NCI-H146 treated with DMSO at 0.1 percent for 48 hours (cell line): ENCODE results near the gene SETDB1.
A peak's percentile ranks its signal among the peaks of the same experiment; 100 is the strongest.
"Not testable (repeated sequence)": the region's sequence is repeated elsewhere in the genome, so short reads cannot be mapped to it uniquely, and the experiment has no call there.

Experiments used
- DNase-seq: peaks from one replicate; lab custom pipeline; 2025; ENCODE audit not compliant: unreplicated experiment; lab: John Stamatoyannopoulos, UW

The SETDB1 gene

GRCh38 chr1:150926097-150926741 is at the start of gene SETDB1:
Gene SETDB1, plus strand, starts transcription at chr1:150926363. Its CDS starts 1,352 bp downstream, at chr1:150927715.
- peak; percentile 94 for DNase-seq

GRCh38 chr1:150878931-150879330 is 47.2 kb upstream of the SETDB1 start:
- not testable (repeated sequence) for DNase-seq

- no peak for DNase-seq
Measured at GRCh38 chr1:150881331-150882070, 44.7 kb upstream of the SETDB1 start.

DNA sequence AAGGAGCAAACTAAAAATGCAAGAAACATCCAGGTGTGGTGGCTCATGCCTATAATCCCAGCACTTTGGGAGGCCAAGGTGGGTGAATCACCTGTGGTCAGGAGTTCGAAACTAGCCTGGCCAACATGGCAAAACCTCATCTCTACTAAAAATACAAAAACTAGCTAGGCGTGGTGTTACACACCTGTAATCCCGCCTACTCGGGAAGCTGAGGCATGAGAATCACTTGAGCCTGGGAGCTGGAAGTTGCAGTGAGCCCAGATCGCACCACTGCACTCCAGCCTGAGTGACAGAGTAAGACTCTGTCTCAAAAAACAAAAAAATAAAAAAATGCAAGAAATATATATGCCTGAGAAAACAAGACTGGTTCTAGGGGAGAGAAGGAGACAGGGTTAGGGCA is 43.0 kb upstream of the SETDB1 start:
- DNase-seq = not testable (repeated sequence)

- DNase-seq = no peak
Measured at GRCh38 chr1:150887018-150887417, 39.1 kb upstream of the SETDB1 start, which contains the start of gene CTXND2. Gene CTXND2, plus strand, starts transcription at chr1:150887136. Its CDS starts 25,179 bp downstream, at chr1:150912315.

DNA sequence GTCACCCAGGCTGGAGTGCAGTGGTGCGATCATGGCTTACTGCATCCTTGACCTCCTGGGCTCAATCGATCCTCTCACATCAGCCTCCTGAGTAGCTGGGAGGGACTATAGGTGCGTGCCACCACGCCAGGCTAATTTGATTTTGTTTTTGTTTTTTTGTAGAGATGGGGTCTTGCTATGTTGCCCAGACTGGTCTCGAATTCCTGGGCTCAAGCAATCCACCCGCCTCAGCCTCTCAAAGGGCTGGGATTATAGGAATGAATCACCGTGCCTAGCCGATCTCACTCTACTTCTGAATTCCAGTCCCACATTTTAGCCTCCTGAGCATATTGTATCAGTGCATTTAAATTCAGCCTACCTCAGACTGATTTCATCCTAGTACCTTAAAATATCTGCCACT is 37.4 kb upstream of the SETDB1 start:
- no peak for DNase-seq

DNA sequence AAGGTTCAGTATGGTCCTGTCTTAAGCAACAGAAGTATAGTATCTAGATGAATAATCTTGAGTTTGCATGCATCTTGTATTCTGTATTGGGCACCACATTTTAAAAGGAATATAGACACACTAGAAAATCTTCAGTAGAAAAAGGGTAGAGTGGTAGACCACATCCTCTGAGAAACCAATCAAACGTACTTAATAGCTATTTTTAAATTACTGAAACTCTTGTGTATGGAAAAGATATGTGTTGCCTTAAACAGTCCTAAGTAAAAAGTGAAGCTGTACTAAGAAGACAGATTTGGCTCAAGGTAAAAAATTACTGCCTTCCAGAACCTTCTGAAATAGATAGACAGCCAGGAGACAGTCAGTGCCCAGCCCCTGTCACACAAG is 36.1 kb upstream of the SETDB1 start:
- DNase-seq = no peak

DNA sequence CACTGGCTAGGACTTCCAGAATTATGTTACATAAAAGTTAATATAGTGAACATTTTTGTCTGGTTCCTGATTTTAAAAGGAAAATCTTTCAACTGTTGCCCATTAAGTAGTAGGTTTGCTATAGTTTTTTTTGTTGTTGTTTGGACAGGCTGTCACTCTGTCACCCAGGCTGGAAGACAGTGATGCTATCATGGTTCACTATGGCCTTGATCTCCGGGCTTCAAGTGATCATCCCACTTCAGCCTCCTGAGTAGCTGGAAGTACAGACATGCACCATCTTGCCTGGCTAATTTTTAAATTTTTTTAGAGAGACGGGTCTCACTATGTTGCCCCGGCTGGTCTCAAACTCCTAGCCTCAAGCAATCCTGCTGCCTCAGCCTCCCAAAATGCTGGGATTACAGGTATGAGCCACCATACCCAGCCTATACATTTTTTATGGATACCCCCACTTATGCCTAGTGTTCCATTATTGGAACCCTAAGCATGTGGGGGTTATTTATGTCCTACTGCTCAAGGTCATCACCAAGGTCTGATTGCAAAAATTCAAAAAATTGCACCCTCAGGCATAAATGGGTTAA is 32.7 kb upstream of the SETDB1 start:
- no peak for DNase-seq

DNA sequence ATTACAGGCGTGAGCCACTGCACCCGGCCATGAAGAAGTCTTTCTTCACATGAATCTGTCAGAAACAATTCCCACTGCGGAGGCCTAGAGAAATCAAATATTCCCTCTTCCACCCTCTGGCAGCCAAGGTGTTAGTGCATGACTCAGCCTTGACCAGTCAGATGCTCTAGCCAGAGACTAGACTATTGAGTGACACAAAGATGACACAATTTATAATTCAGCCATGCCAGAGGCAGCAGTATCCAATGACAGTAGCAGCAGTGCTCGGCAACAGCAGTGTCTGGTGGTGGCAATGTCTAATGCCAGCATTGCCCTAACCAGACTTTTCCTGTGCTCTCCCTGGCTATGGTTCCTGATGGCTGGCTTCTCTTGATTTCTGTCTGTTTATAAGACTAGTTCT is 30.5 kb upstream of the SETDB1 start:
- no peak for DNase-seq

- DNase-seq = not testable (repeated sequence)
Measured at GRCh38 chr1:150899795-150900194, 26.4 kb upstream of the SETDB1 start.

DNA sequence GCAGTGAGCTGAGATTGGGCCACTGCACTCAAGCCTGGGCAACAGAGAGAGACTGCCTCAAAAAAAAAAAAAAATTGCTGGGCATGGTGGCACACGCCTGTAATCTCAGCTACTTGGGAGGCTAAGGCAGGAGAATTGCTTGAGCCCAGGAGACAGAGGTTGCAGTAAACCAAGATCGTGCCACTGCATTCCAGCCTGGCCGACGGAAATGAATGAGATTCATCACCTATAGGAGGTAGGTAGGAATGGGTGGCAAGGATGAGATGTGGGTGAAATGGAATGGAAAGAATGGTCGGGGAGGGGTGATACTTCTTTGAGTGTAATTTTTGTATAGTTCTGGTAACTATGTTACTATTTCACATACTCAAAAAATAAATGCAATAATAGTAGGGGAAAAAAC is 23.8 kb upstream of the SETDB1 start:
- DNase-seq = no peak

GRCh38 chr1:150902751-150903150 is 23.4 kb upstream of the SETDB1 start:
- no peak for DNase-seq

- DNase-seq = no peak
Measured at GRCh38 chr1:150905301-150905700, 20.9 kb upstream of the SETDB1 start.

- no peak for DNase-seq
Measured at GRCh38 chr1:150906329-150906728, 19.8 kb upstream of the SETDB1 start.

DNA sequence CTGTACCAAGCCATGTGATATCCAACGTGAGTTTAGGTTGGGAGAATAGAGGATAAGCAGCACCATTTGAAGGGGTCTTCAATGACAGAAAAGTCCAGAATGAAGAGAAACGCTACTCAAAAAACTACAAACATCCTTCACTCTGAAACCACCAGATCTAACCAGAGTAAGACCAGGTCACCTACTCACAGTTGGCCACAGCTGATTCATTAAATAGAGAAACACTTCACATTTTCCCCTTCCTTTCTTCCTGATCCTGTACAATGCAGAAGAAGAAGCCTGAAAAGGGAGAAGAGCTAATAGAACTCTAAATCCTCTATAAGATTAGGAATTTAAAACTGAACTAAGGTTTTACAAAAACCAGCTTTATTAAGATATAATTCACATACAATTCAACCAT is 19.4 kb upstream of the SETDB1 start:
- DNase-seq = no peak

DNA sequence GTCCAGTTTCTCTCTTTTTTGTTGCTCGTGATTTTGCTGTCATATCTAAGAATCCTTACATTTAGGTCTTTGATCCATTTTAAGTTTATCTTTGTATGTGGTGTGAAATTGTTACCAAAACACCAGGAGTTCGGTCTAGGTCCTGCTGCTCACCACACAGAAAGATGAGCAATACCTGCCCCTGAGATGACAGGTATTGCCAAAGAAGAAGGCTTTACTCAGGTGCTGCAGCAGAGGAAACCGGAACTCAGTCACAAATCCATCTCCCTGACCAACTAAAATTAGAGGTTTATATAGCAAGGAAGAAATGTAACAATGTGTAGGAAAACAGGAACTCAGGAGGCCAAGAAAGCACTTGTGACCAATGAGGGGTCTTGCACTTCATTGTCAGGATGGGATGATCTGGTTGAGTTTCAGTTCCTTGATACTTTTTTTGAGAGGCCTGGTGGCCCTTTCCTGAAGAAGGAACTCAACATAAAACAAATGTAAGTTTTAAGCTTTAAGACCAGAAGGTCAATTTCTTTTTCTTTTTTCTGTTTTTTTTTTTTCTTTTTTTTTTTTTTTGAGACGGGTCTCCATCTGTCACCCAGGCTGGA is 16.5 kb upstream of the SETDB1 start:
- no peak for DNase-seq

DNA sequence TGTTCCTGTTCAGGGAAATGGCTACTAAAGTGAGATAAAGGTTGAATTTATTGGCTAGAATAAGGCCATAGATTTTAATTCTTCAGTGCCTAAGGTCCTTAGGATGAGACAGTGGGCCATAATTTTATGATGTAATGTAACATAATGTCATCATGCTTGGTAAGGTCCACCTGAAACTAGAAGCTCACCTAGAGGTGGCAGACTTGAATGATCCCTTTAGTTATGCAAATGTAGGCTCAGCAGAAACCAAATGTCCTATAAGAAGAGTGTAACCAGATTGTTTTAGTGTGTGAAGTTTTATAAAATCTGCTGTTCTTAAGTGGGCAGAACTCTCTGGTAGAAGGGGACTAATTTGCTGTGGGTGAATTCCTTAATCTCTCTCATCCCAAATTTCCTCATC is 13.5 kb upstream of the SETDB1 start:
- no peak for DNase-seq

GRCh38 chr1:150917387-150917786 is 8.8 kb upstream of the SETDB1 start:
- no peak for DNase-seq

DNA sequence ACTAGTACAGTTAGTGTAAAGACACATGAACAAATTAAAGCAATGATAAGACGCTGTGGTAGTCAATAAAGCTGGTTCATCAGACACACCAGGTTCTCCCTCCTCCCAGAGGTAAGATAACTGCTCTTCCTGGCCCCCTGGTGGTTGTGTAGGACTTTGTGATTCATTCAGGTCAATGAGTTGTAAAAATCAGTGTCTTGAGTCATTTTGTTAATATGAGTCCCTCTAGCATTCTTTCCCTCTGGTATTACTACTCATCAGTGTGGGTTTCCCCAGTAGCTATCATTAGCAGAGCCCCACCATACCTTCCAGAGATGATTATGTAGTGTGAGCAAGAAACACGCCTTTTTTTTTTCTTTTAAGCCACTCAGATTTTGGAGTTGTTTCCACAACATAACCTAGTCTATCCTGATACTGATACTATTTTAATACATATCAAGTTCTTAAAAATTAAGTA is 3.6 kb upstream of the SETDB1 start:
- peak; percentile 67 for DNase-seq

DNA sequence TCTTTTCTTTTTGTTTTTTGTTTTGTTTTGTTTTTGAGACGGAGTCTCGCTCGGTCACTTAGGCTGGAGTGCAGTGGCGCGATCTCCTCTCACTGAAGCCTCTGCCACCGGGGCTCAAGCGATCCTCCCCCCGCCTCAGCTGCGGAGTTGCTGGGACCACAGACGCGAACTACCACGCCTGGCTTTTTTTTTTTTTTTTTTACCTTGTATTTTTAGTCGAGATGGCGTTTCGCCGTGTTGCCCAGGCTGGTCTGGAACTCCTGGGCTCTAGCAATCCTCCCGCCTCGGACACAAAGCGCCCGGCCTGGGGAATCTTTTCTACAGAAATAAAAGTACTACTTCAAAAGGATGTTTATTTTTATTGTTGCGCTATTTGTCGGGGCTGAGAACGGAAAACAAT is 1.1 kb upstream of the SETDB1 start:
- no peak for DNase-seq

GRCh38 chr1:150927624-150928023 is 1.5 kb downstream of the SETDB1 start:
- DNase-seq = no peak

DNA sequence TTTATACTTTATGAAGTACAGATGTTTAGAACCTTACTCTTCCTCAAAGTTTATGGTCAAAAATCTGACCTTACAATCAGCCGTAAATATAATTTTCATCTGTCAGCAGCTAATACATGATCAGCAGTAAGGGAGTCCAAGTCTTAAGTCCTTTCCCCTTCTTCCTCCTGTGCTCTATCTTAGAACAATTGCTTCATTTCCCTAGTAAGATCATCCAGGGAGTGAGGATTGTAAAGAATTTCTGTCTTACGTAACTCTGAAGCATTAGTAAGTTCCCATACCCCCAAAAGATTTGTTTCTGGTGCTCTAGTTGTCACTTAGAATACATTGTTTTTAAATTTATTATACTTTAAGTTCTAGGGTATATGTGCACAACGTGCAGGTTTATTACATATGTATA is 2.1 kb downstream of the SETDB1 start:
- DNase-seq = no peak
